ENCODE results near the gene SF3B4.

DNA sequence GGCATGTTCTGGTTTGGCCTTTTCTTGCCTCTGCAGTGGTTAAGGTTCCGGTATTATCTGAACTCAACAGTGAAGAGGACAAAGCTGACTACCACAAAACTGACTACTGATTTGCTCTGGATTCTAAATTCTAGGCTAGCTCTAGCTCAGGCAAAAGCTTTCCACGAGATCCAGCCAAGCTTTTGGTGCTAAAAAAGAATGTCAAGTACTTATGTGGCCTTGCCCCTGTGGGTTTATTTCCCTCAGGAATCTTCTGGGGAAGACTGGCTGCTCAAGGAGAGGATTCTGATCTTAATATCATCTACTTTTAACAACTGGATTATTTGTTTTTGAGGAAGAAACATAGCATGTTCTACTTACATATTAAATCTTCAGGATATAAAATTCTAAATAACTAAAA, 35.1 kb upstream of the SF3B4 start:
- TF ChIP-seq, protein P1, sequence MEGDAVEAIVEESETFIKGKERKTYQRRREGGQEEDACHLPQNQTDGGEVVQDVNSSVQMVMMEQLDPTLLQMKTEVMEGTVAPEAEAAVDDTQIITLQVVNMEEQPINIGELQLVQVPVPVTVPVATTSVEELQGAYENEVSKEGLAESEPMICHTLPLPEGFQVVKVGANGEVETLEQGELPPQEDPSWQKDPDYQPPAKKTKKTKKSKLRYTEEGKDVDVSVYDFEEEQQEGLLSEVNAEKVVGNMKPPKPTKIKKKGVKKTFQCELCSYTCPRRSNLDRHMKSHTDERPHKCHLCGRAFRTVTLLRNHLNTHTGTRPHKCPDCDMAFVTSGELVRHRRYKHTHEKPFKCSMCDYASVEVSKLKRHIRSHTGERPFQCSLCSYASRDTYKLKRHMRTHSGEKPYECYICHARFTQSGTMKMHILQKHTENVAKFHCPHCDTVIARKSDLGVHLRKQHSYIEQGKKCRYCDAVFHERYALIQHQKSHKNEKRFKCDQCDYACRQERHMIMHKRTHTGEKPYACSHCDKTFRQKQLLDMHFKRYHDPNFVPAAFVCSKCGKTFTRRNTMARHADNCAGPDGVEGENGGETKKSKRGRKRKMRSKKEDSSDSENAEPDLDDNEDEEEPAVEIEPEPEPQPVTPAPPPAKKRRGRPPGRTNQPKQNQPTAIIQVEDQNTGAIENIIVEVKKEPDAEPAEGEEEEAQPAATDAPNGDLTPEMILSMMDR (IDR thresholded peaks at IDR 0.05) = no peak
- TF ChIP-seq ZFX (IDR thresholded peaks at IDR 0.05; ENCODE audit: borderline replicate concordance) = no peak

Measured in 22Rv1 (cell line).